HUES48 (cell line): ENCODE measurements around the gene TERB2.
"Not testable (repeated sequence)": the region's sequence is repeated elsewhere in the genome, so short reads cannot be mapped to it uniquely, and the experiment has no call there.

ENCODE experiments used
- H3K27ac ChIP-seq: one replicate; pipeline ENCODE4 v1.7.0; 2013; ENCODE audit warnings: low read depth, low read length, inconsistent platforms
- H3K27me3 ChIP-seq: 2 replicates; pipeline ENCODE4 v1.6.1; 2013; ENCODE audit warnings: mild to moderate bottlenecking, low read length; ENCODE audit not compliant: control insufficient read depth, insufficient read depth
- H3K36me3 ChIP-seq: 2 replicates; pipeline ENCODE4 v1.6.1; 2013; ENCODE audit warnings: low read length; ENCODE audit not compliant: control insufficient read depth, insufficient read depth
- H3K4me1 ChIP-seq: 2 replicates; pipeline ENCODE4 v1.6.1; 2013; ENCODE audit warnings: mild to moderate bottlenecking, low read length; ENCODE audit not compliant: control insufficient read depth, insufficient read depth
- H3K4me3 ChIP-seq: 2 replicates; pipeline ENCODE4 v1.5.1; 2013; ENCODE audit warnings: mild to moderate bottlenecking, low read depth, low read length
- H3K9ac ChIP-seq: 2 replicates; pipeline ENCODE4 v1.6.1; 2013; ENCODE audit warnings: mild to moderate bottlenecking, low read depth, low read length, moderate library complexity
- H3K9me3 ChIP-seq: 2 replicates; pipeline ENCODE4 v1.6.1; 2013; ENCODE audit warnings: low read length; ENCODE audit not compliant: control insufficient read depth, insufficient read depth

The TERB2 gene, protein sequence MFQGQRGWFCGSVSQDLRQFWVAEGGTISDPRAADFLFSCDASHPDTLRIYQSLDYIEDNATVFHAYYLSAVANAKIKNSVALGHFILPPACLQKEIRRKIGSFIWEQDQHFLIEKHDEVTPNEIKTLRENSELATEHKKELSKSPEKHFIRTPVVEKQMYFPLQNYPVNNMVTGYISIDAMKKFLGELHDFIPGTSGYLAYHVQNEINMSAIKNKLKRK

DNA sequence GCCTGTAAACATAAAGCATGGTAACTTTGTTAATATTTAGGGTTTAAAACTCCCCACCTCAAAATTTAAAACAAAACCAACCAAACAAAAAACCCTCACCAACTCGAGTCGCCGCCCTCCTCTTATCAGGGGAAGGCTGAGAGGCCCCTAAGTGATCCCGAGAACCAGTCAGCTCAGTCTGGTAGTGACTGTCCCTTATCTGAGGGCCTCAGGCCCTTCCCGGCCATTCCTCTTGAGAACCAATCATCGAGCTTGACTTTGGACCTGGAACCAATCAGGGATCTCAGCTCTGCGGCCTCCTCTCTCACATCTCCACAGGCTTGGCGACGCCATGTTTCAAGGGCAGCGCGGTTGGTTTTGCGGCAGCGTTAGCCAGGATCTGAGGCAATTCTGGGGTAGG is at the start of gene TERB2:
Gene TERB2 (plus strand): TSS at position 300 of the 400 bp plus-strand sequence. CDS start 32 bp downstream, at position 332.
- Histone ChIP-seq H3K4me1 (peaks cover 5% of the 10 kb centered on the region; the same call in 1 of the 2 replicates), H3K27me3 (no peaks in the 10 kb centered on the region), H3K9ac (no peak within 1 kb of the TSS), H3K36me3 (no peaks in the 10 kb centered on the region), H3K9me3 (no peaks in the 10 kb centered on the region), H3K27ac (no peak within 1 kb of the TSS), H3K4me3 (no peak within 1 kb of the TSS)

GRCh38 chr15:44909423-44909822 is 47.1 kb upstream of the TERB2 start:
- Histone ChIP-seq H3K27ac (no peak overlapping the region), H3K4me1 (no peaks in the 10 kb centered on the region), H3K9ac (no peak overlapping the region), H3K36me3 (no peaks in the 10 kb centered on the region), H3K27me3 (no peaks in the 10 kb centered on the region), H3K4me3 (no peak overlapping the region), H3K9me3 (peaks cover 6% of the 10 kb centered on the region; the same call in 1 of the 2 replicates)

DNA sequence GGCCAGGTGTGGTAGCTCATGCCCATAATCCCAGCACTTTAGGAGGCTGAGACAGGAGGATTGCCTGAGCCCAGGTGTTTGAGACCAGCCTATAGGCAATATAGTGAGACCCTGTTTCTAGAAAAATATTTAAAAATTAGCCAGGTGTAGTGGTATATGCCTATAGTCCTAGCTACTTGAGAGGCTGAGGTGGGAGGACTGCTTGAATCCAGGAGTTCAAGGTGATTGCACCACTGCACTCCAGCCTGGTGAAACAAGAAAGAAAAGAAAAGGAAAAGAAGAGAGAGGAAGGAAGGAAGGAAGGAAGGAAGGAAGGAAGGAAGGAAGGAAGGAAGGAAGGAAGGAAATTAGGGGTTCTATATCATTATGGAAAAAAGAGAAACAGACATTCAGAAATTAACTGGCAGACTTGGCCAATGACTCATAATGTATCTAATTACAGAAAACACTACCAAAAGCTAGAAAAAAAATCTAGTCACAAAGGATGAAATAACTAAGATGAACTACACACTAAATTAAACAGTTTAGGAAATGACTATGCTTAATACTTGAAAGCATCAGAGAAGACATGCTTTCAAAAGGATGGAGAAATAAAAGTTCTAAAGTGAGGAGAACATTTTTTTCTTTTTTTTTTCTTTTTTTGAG is 45.4 kb upstream of the TERB2 start:
- H3K36me3 ChIP-seq: no peaks in the 10 kb centered on the region
- H3K4me1 ChIP-seq: no peaks in the 10 kb centered on the region
- H3K27ac ChIP-seq: no peak overlapping the region
- no peak overlapping the region for H3K4me3 ChIP-seq
- H3K9me3 ChIP-seq: peaks cover 6% of the 10 kb centered on the region; the same call in 1 of the 2 replicates
- no peaks in the 10 kb centered on the region for H3K27me3 ChIP-seq
- no peak overlapping the region for H3K9ac ChIP-seq

GRCh38 chr15:44912186-44912585 is 44.3 kb upstream of the TERB2 start:
- not testable (repeated sequence) for H3K27me3 ChIP-seq, H3K27ac ChIP-seq, H3K4me1 ChIP-seq, H3K4me3 ChIP-seq, H3K36me3 ChIP-seq, H3K9me3 ChIP-seq, H3K9ac ChIP-seq

DNA sequence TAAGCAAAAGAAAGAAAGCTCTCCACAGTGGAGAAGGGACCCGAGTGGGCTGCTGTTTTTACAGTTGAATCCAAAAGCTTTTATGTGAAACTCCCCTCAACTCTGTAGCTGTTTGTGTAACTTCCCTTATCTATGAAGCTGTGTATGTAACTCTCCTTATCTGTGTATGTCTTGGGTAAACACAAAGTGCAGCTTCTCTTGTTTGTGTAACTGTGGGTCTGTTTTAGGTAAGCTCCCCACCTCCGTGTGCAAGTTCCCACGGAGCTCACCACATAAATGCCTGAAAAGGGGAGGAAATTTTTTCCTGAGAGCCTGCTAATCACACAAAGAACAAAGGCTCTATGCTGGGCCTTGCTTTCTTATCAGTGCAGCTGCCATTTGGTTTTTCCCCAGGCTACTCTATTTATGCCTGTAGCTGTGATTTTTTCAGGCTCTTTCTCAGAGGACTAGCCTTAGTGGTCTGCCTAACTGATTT is 43.5 kb upstream of the TERB2 start:
- not testable (repeated sequence) for H3K36me3 ChIP-seq, H3K9me3 ChIP-seq, H3K4me3 ChIP-seq, H3K27me3 ChIP-seq, H3K27ac ChIP-seq, H3K9ac ChIP-seq, H3K4me1 ChIP-seq

DNA sequence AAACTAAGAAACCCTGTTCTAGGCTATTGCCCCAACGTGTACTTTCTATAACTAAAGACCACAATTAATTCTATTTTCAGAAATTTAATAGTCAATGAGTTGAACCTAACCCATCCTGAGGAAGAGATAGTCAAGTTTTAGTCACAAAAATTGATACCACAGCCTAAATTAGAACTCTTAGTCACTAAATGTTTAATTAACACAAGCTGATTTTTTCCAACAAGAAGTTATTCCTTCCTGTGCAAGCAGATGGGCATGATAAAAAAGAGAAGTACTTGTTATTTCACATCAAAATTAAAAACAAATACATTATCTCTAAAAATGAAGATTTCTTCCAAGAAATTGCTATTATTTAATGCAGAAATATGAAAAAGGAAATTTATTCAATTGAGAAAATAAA is 38.4 kb upstream of the TERB2 start:
- H3K9me3 ChIP-seq: peaks cover 3% of the 10 kb centered on the region; the same call in 1 of the 2 replicates
- no peak overlapping the region for H3K4me3 ChIP-seq
- H3K27me3 ChIP-seq: no peaks in the 10 kb centered on the region
- H3K4me1 ChIP-seq: no peaks in the 10 kb centered on the region
- no peak overlapping the region for H3K9ac ChIP-seq
- no peaks in the 10 kb centered on the region for H3K36me3 ChIP-seq
- no peak overlapping the region for H3K27ac ChIP-seq

GRCh38 chr15:44928658-44929057 is 27.8 kb upstream of the TERB2 start:
- H3K27me3 ChIP-seq, H3K4me3 ChIP-seq, H3K9me3 ChIP-seq, H3K4me1 ChIP-seq, H3K36me3 ChIP-seq, H3K9ac ChIP-seq, H3K27ac ChIP-seq: not testable (repeated sequence)

DNA sequence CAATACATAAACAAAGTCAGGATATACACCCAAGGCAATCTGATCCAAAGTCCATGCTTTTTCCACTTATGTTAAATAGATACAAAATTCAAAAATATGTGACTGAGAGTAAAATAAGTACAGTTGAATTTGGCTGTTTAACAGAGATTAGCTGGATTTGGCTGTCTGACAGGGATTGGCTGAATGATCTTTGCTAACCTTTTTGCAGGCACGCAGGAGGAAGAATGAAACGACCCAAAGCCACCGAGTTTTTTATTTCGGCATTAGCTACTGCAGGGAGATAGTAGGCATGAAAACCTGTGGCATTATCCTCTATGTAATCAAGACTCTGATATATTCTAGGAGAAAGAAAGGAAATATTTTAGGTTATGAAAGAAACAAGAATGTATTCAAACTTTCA is 26.2 kb upstream of the TERB2 start:
- H3K36me3 ChIP-seq, H3K4me3 ChIP-seq, H3K27ac ChIP-seq, H3K9ac ChIP-seq, H3K9me3 ChIP-seq, H3K27me3 ChIP-seq, H3K4me1 ChIP-seq: not testable (repeated sequence)

- H3K4me1 ChIP-seq, H3K27me3 ChIP-seq, H3K4me3 ChIP-seq, H3K9me3 ChIP-seq, H3K9ac ChIP-seq, H3K27ac ChIP-seq, H3K36me3 ChIP-seq: not testable (repeated sequence)
These were observed 1.8 kb downstream of the TERB2 start for GRCh38 chr15:44958302-44958701.

- H3K9me3 ChIP-seq: no peaks in the 10 kb centered on the region
- no peaks in the 10 kb centered on the region for H3K27me3 ChIP-seq
- H3K9ac ChIP-seq: no peak overlapping the region
- H3K36me3 ChIP-seq: no peaks in the 10 kb centered on the region
- H3K27ac ChIP-seq: no peak overlapping the region
- no peak overlapping the region for H3K4me3 ChIP-seq
- H3K4me1 ChIP-seq: no peaks in the 10 kb centered on the region
These were observed 12.0 kb downstream of the TERB2 start for GRCh38 chr15:44968475-44968874.

DNA sequence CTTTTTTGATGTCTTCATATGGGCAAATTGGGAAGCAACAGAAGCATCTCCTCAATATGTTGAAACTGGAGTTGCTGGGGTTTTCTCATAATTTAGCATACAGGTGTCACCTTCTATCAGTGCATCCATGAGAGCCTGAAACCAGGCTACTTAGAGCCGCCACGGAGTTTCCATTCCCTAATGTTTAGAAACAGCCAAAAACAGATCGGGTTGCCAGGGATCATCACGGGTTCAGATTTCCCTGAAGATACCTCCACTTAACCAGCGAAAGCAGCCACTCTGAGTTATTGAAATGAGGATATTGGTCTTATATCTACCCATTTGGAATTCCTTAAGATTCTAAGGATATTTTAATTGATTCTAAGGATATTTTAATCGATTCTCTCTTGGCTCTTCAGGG is 14.5 kb downstream of the TERB2 start:
- Histone ChIP-seq H3K9me3 (no peaks in the 10 kb centered on the region), H3K27ac (no peak overlapping the region)

More for the DNA sequence above, 14.5 kb downstream of the TERB2 start:
- no peaks in the 10 kb centered on the region for H3K27me3 ChIP-seq
- H3K4me1 ChIP-seq: no peaks in the 10 kb centered on the region
- no peak overlapping the region for H3K9ac ChIP-seq
- H3K4me3 ChIP-seq: no peak overlapping the region
- no peaks in the 10 kb centered on the region for H3K36me3 ChIP-seq
